ENCODE results near the gene TMEM50B. TPM values are rescaled to one million over a fixed set of nuclear protein-coding genes. Genes with fewer than 3 reads are reported as not detected.

Gene TMEM50B
- total and polyA plus RNA-seq, 3 donors from 2014 or later: 57.8 to 115 (median 70.6) TPM

DNA sequence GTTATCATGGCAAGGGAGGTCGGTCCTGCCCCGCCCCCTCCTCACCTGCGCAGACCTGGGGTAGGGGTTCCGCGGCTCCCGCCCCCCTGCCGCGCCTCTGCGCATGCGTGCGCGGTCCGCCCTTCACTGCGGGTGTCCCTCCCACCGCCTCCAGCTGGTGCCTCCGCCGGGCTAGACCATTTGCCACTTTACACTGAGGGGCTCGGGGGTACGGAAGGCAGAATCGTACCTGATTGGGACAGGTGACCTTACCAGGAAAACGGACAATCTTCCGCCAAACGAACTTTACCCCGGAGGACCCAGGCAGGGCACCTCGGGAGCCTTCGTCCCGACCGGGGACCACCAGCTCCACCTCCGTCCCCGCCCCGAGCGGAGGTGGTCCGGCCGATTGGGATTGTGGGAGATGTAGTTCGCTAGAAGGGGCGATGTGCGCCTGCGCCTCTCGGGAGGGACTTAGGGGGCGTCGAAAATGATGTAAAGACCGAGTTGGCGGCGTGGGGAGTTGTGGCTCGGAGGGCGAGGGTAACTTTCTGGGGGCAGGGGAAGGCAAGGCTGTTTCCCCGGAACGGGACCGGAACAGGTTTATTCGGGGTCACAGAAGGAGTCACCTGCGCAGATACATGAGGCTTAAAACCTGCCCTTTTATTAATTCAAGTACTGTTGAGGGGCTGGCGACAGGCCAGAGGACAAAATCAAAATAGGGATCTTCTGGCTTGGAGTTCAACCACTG, 11.8 kb upstream of the TMEM50B start, which contains the start of gene DNAJC28:
Gene DNAJC28, minus strand, starts transcription at position 344 of the 730 bp plus-strand sequence. CDS start 2,323 bp downstream, outside the sequence.
- peak within 1 kb of the TSS; percentile 68 to 70 for H3K4me3 ChIP-seq
- intact Hi-C loops (cut with DNase I; ENCODE audit: low total_unique reads): no loop called here
- no peaks in the 10 kb centered on the region for H3K36me3 ChIP-seq (ENCODE audit: low read depth, missing control alignments)
- peak; percentile 94 for DNase-seq
- no peaks in the 10 kb centered on the region for H3K9me3 ChIP-seq
- H3K4me1 ChIP-seq: peaks cover 3% of the 10 kb centered on the region
- peak within 1 kb of the TSS; percentile 74 to 79 for H3K27ac ChIP-seq
- no peaks in the 10 kb centered on the region for H3K27me3 ChIP-seq
- TF ChIP-seq, protein P1, sequence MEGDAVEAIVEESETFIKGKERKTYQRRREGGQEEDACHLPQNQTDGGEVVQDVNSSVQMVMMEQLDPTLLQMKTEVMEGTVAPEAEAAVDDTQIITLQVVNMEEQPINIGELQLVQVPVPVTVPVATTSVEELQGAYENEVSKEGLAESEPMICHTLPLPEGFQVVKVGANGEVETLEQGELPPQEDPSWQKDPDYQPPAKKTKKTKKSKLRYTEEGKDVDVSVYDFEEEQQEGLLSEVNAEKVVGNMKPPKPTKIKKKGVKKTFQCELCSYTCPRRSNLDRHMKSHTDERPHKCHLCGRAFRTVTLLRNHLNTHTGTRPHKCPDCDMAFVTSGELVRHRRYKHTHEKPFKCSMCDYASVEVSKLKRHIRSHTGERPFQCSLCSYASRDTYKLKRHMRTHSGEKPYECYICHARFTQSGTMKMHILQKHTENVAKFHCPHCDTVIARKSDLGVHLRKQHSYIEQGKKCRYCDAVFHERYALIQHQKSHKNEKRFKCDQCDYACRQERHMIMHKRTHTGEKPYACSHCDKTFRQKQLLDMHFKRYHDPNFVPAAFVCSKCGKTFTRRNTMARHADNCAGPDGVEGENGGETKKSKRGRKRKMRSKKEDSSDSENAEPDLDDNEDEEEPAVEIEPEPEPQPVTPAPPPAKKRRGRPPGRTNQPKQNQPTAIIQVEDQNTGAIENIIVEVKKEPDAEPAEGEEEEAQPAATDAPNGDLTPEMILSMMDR (IDR thresholded peaks at IDR 0.05): no peak
- TF ChIP-seq POLR2A (IDR thresholded peaks at IDR 0.05): no peak
- 0 to 1% methylated on average over 14 to 52 of the region's 52 CpGs for WGBS, 2 donors

DNA sequence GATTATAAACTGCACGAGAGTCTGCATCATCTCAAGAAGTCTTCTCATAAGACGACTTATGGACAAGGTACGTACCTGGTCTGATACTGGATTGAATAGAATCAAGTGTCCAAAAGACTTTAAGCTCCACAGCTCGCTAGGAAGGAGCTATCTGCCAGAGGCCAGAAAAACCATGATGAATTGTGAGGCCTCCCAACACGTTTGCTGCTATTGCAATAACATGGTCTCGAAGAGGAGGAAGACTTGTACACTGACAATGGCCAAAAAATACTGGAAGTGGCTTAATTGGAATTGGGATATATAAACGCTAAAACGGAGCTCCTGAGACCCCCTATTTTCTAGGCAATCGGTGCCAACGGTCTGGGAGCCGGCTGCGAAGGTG, 11.2 kb upstream of the TMEM50B start:
- no peak for DNase-seq
- Histone ChIP-seq H3K9me3 (no peaks in the 10 kb centered on the region), H3K36me3 (ENCODE audit: low read depth, missing control alignments) (no peaks in the 10 kb centered on the region), H3K27me3 (no peaks in the 10 kb centered on the region), H3K4me1 (peaks cover 3% of the 10 kb centered on the region), H3K27ac (peak overlapping the region; percentile 74 to 79), H3K4me3 (peak overlapping the region; percentile 68 to 70)
- no peak for TF ChIP-seq POLR2A (IDR thresholded peaks at IDR 0.05)
- TF ChIP-seq, protein P1 (IDR thresholded peaks at IDR 0.05): no peak
- intact Hi-C loops (cut with DNase I; ENCODE audit: low total_unique reads): no loop called here
- 8 to 10% methylated on average over 12 of the region's 12 CpGs for WGBS, 2 donors

DNA sequence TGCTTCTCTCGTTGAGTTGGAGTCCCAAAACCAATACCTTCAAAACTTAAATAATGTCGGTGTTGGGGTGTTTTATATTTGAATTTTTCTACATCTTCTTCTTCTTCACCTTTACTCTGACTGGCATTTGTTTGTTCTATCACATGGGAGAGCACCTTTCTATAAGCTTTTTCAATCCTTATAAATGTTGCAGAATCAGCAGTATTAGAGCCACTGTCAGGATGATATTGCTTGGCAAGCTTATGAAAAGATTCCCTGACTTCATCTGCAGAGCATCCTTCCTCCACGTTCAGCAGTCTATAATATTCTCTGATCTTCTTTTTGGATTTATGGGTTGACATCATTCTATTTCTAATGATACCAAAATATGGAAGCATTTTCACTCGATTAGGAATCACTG, 9.2 kb upstream of the TMEM50B start:
- intact Hi-C loops (cut with DNase I; ENCODE audit: low total_unique reads): no loop called here
- 88 to 95% methylated on average over 4 of the region's 4 CpGs for WGBS, 2 donors
- Histone ChIP-seq H3K36me3 (ENCODE audit: low read depth, missing control alignments) (no peaks in the 10 kb centered on the region), H3K9me3 (no peaks in the 10 kb centered on the region), H3K27ac (no peak overlapping the region), H3K4me1 (peaks cover 3% of the 10 kb centered on the region), H3K27me3 (no peaks in the 10 kb centered on the region), H3K4me3 (no peak overlapping the region)
- TF ChIP-seq, protein P1 (IDR thresholded peaks at IDR 0.05): no peak
- TF ChIP-seq POLR2A (IDR thresholded peaks at IDR 0.05): no peak
- DNase-seq: no peak

DNA sequence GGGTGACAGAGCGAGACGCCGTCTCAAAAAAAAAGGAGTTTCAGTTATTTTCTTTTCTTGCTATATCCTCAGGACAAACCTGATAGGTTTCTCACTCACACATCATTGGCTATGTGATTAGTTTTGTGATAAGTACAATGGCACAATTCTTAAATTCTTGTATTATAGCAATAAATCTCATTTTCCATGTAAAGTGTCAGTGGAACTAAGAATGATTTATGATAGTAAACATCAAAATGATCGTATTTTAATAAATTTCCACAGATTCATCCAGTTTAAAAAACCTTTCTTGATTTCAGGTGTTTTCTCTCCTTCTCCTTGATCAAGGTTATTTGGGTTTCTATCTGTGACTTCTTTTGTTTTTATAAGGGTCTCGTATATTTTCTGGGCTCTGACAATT, 8.2 kb upstream of the TMEM50B start:
- WGBS, 2 donors: 95% methylated on average over 5 of the region's 5 CpGs
- intact Hi-C loops (cut with DNase I; ENCODE audit: low total_unique reads): no loop called here
- peaks cover 3% of the 10 kb centered on the region for H3K4me1 ChIP-seq

More for the DNA sequence above, 8.2 kb upstream of the TMEM50B start:
- no peak for DNase-seq
- Histone ChIP-seq H3K4me3 (no peak overlapping the region), H3K9me3 (no peaks in the 10 kb centered on the region), H3K27ac (no peak overlapping the region), H3K36me3 (ENCODE audit: low read depth, missing control alignments) (no peaks in the 10 kb centered on the region), H3K27me3 (no peaks in the 10 kb centered on the region)
- no peak for TF ChIP-seq POLR2A (IDR thresholded peaks at IDR 0.05)
- TF ChIP-seq, protein P1 (IDR thresholded peaks at IDR 0.05): no peak

All from testis (tissue), 3 donors.